Transverse colon (tissue), 4 donors: ENCODE results near the gene CXCR4. TPM values are rescaled to one million over a fixed set of nuclear protein-coding genes. Genes with fewer than 3 reads are reported as not detected.

ENCODE experiments used
- DNase-seq: peaks from one replicate; pipeline ENCODE4 v3.0.0-alpha.2; 2019
- H3K27ac ChIP-seq, 4 donors: fragments of 200-600 bp; sonication (generic); 2 replicates each; pipeline ENCODE4 v1.5.1; 2016 to 2018; ENCODE audit warnings: inconsistent platforms in 4 of 4
- H3K27me3 ChIP-seq: fragments of 200-600 bp; sonication (generic); 2 replicates; pipeline ENCODE4 v1.5.1; 2017; ENCODE audit warnings: inconsistent platforms
- H3K36me3 ChIP-seq, 4 donors: fragments of 200-600 bp; sonication (generic); 2 replicates each; pipeline ENCODE4 v1.5.1; 2017 to 2019; ENCODE audit warnings: inconsistent platforms in 4 of 4
- H3K4me1 ChIP-seq, 4 donors: fragments of 200-600 bp; sonication (generic); 2 replicates each; pipeline ENCODE4 v1.5.1; 2017 to 2020; ENCODE audit warnings: inconsistent platforms in 4 of 4
- H3K4me3 ChIP-seq, 4 donors: fragments of 200-600 bp; sonication (generic); 1 replicate in 1 of 4; 2 replicates in 3 of 4; pipeline versions ENCODE4 v1.5.1 to v1.6.1; 2017 to 2019; ENCODE audit warnings: inconsistent platforms in 4 of 4
- H3K9me3 ChIP-seq, 2 donors: fragments of 200-600 bp; sonication (generic); 2 replicates each; pipeline ENCODE4 v1.5.1; 2017 to 2019; ENCODE audit warnings: inconsistent platforms in 2 of 2
- EP300 ChIP-seq: sonication (generic); formaldehyde crosslinking; IDR thresholded peaks from one replicate; pipeline ENCODE4 v1.6.1; 2017; ENCODE audit warnings: antibody characterized with exemption, low read depth
- POLR2A ChIP-seq: fragments of 450-650 bp; IDR thresholded peaks from one replicate; pipeline ENCODE4 v1.6.1; 2016; ENCODE audit warnings: antibody characterized with exemption, mild to moderate bottlenecking, moderate library complexity
- POLR2AphosphoS5 ChIP-seq, 3 donors: sonication (generic); formaldehyde crosslinking; IDR thresholded peaks; one replicate each; pipeline ENCODE4 v1.6.1; 2016; ENCODE audit warnings: antibody characterized with exemption in 3 of 3
- WGBS, 2 donors: methylation state at CpG; one replicate each; pipeline ENCODE4 v1.1.5; 2018; ENCODE audit warnings: low coverage in 1 of 2; 5-methylcytosine and 5-hydroxymethylcytosine counted together
- in situ Hi-C, 4 donors: fragments of 200-750 bp; cut with MboI; loops; one replicate each; pipeline versions ENCODE4 v1.15.0 to v1.15.1; 2017; ENCODE audit warnings: low sequenced_read_pairs in 3 of 4, low pct_ligation_motif_present in 1 of 4, low pct_unique_long_range_greater_than_20kb in 1 of 4
- intact Hi-C: fragments of 100-400 bp; cut with DNase I; formaldehyde crosslinking; loops from one replicate; pipeline ENCODE4 v1.15.1; 2023; ENCODE audit warnings: low total_unique reads
- total RNA-seq, 4 donors: library from RNA; depleted of rRNA; stranded (reverse); fragments of >200 nt; gene quantifications; one replicate each; pipeline ENCODE4 v1.1.0, GENCODE V29; 2016
- TF ChIP-seq, protein P1 (sequence below), 5 experiments: fragments of 200-600 bp in 3 of 5; fragments of 450-650 bp in 2 of 5; sonication (generic) in 3 of 5; IDR thresholded peaks; 1 replicate in 2 of 5; 2 replicates in 3 of 5; pipeline ENCODE4 v1.5.1; 2016 to 2017; ENCODE audit warnings: antibody characterized with exemption in 5 of 5, inconsistent platforms in 3 of 5, mild to moderate bottlenecking in 2 of 5, moderate library complexity in 1 of 5

Gene CXCR4
- total RNA-seq, 4 donors from 2014 or later, result 9.6 to 62.7 (median 27.0) TPM

DNA sequence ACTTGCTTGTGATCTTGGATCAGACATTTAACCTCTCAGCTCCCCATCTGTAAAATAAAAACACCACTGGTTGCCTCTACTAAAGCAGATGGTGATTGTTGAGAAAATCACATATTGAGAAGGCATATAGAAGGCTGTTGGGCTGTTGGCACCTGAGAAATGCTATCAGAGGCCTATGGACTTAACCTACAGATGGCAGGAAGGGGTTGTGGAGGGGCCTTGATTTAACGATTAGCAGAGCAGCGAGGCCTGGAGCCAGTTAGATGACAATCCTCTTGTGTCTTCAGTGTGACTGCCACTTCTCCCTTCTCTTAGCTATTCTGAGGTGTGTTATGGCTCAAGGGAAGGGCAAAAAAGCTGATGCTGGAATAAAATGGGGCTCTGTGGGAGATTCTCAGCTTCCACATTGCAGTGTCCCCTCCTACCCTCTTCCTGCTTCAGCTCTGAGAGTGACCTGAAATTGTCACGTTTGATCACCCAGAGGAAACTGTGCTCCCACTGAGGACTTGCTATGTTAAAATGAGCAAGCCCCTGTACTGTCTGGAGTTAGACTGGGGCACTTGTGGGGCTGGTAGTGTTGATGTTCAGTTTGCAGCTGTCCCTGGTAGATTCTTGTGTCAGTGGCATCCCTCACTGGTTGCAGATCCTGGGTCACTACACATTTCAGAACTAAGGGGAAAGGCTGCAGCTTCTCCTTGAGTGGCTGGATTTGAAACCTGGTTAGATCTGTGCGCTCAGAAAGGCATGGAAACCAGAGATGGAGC is 31.5 kb downstream of the CXCR4 start:
- 82 to 88% methylated on average over 2 to 4 of the region's 4 CpGs for WGBS, 2 donors
- no peaks in the 10 kb centered on the region for H3K9me3 ChIP-seq
- H3K36me3 ChIP-seq, result no peaks in the 10 kb centered on the region
- TF ChIP-seq EP300 (no peak), POLR2AphosphoS5 (IDR thresholded peaks at IDR 0.05) (no peak), POLR2A (no peak)
- TF ChIP-seq, protein P1, sequence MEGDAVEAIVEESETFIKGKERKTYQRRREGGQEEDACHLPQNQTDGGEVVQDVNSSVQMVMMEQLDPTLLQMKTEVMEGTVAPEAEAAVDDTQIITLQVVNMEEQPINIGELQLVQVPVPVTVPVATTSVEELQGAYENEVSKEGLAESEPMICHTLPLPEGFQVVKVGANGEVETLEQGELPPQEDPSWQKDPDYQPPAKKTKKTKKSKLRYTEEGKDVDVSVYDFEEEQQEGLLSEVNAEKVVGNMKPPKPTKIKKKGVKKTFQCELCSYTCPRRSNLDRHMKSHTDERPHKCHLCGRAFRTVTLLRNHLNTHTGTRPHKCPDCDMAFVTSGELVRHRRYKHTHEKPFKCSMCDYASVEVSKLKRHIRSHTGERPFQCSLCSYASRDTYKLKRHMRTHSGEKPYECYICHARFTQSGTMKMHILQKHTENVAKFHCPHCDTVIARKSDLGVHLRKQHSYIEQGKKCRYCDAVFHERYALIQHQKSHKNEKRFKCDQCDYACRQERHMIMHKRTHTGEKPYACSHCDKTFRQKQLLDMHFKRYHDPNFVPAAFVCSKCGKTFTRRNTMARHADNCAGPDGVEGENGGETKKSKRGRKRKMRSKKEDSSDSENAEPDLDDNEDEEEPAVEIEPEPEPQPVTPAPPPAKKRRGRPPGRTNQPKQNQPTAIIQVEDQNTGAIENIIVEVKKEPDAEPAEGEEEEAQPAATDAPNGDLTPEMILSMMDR (IDR thresholded peaks at IDR 0.05), result no peak
- intact Hi-C loops (no loop called here), in situ Hi-C loops (no loop called here)
- H3K4me3 ChIP-seq, result no peak overlapping the region
- no peak overlapping the region for H3K27ac ChIP-seq
- H3K27me3 ChIP-seq, result no peaks in the 10 kb centered on the region
- DNase-seq, result no peak
- H3K4me1 ChIP-seq, result no peaks in the 10 kb centered on the region

GRCh38 chr2:136085453-136086209 is 32.3 kb downstream of the CXCR4 start:
- intact Hi-C loops, result no loop called here
- WGBS, 2 donors, result 67 to 88% methylated on average over 1 to 4 of the region's 4 CpGs
- in situ Hi-C loops, result no loop called here

DNA sequence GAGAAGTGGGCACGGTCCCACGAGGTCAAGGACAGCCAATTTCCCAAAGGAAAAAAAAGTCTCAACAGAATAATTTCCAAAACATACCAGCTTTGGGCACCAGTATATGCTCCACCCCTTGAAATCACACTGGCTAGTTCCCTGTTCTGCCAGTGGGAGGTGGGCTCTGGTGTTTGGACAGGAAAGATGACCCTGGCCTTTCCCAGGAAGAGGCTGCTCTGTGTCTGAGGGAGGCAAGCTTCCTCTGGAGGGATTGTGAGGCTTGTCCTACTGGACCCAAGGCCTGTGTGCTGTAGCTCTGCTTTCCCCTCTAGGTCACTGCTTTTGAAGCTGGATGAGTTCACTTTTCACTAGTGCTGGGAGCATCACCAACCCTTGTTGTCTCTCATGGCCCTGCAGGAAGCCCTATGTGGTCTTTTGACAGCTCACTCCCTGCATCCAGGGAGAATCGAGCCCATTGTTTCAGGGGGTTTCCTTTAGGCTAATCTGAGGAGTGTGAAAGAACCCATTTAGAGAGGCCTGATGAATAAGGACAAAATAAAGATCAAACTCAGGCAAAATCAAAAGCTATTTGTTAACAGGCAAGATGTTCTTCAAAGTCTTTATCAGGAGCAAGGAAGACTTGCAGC is 36.3 kb downstream of the CXCR4 start:
- in situ Hi-C loops, result no loop called here
- no peak for TF ChIP-seq POLR2AphosphoS5 (IDR thresholded peaks at IDR 0.05)
- no peak for TF ChIP-seq POLR2A
- TF ChIP-seq EP300, result no peak
- TF ChIP-seq, protein P1 (IDR thresholded peaks at IDR 0.05), result no peak
- Histone ChIP-seq H3K4me3 (no peak overlapping the region), H3K9me3 (no peaks in the 10 kb centered on the region), H3K4me1 (no peaks in the 10 kb centered on the region), H3K36me3 (no peaks in the 10 kb centered on the region), H3K27ac (no peak overlapping the region), H3K27me3 (no peaks in the 10 kb centered on the region)
- no peak for DNase-seq
- 84% methylated on average over 3 of the region's 3 CpGs; no CpG with 5 or more reads in 1 of the 2 donors for WGBS, 2 donors
- intact Hi-C loops, result no loop called here

More at GRCh38 chr2:136085453-136086209, 32.3 kb downstream of the CXCR4 start:
- DNase-seq, result no peak
- Histone ChIP-seq H3K27me3 (no peaks in the 10 kb centered on the region), H3K4me1 (no peaks in the 10 kb centered on the region), H3K27ac (no peak overlapping the region), H3K4me3 (no peak overlapping the region), H3K9me3 (no peaks in the 10 kb centered on the region), H3K36me3 (no peaks in the 10 kb centered on the region)
- TF ChIP-seq POLR2AphosphoS5 (IDR thresholded peaks at IDR 0.05), result no peak
- no peak for TF ChIP-seq POLR2A
- TF ChIP-seq, protein P1 (IDR thresholded peaks at IDR 0.05), result no peak
- no peak for TF ChIP-seq EP300

DNA sequence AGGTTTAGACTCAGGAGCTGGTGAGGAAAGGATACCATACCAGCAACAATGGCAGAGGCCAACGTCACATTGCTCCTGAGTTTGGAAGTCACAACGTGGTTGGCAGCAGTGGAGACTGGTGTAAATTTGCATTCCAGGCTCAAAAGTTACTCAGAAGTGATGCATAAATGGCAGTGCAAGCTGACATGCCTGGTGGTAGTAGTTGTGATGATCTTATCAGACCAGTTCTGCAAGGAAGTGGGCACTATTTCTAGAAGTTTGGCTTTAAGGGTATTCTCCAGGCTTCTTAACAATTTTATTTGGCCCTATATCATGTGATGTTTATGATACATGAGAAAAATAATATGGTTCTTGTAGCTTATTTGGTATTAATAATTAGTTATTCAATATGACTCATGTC is 37.8 kb downstream of the CXCR4 start:
- no peak overlapping the region for H3K27ac ChIP-seq
- DNase-seq, result no peak
- TF ChIP-seq POLR2AphosphoS5 (IDR thresholded peaks at IDR 0.05), result no peak
- in situ Hi-C loops (no loop called here), intact Hi-C loops (no loop called here)
- WGBS, 2 donors, result 84% methylated on average over 2 of the region's 2 CpGs; no CpG with 5 or more reads in 1 of the 2 donors
- H3K4me1 ChIP-seq, result no peaks in the 10 kb centered on the region
- H3K36me3 ChIP-seq, result no peaks in the 10 kb centered on the region
- H3K27me3 ChIP-seq, result no peaks in the 10 kb centered on the region
- no peaks in the 10 kb centered on the region for H3K9me3 ChIP-seq
- no peak overlapping the region for H3K4me3 ChIP-seq
